Urinary bladder (tissue), 4 donors: ENCODE data around the gene SCLY. TPM values are rescaled to one million over a fixed set of nuclear protein-coding genes. Genes with fewer than 3 reads are reported as not detected.

ENCODE experiments used
- DNase-seq: peaks from one replicate; pipeline ENCODE4 v3.0.0-alpha.2; 2015; ENCODE audit errors: extremely low spot score
- H3K27ac ChIP-seq: one replicate; pipeline ENCODE4 v1.5.1; 2013; ENCODE audit warnings: low read depth, mild to moderate bottlenecking, moderate library complexity
- H3K36me3 ChIP-seq: one replicate; pipeline ENCODE4 v1.6.1; 2013; ENCODE audit warnings: mild to moderate bottlenecking, moderate library complexity; ENCODE audit not compliant: insufficient read depth
- H3K4me1 ChIP-seq: one replicate; pipeline ENCODE4 v1.6.1; 2013; ENCODE audit warnings: mild to moderate bottlenecking, moderate library complexity; ENCODE audit not compliant: insufficient read depth
- H3K4me3 ChIP-seq: one replicate; pipeline ENCODE4 v1.5.1; 2013; ENCODE audit warnings: low read depth, low read length
- WGBS: extraction: QIAGEN DNeasy Blood & Tissue Kit; methylation state at CpG from one replicate; pipeline ENCODE4 v1.1.7; 2013; 5-methylcytosine and 5-hydroxymethylcytosine counted together
- polyA plus RNA-seq: library from polyadenylated mRNA; stranded (reverse); fragments of 200-250 nt; gene quantifications from one replicate; pipeline ENCODE4 v1.2.3, GENCODE V29; 2013
- total RNA-seq: library from RNA; depleted of rRNA; stranded (reverse); fragments of >200 nt; gene quantifications from one replicate; pipeline ENCODE4 v1.2.3, GENCODE V29; 2014
- donor health status: healthy with polysubstance abuse.
- donor health status: healthy.

Gene SCLY
- total and polyA plus RNA-seq, 2 donors, result 13.6 to 15.1 TPM

DNA sequence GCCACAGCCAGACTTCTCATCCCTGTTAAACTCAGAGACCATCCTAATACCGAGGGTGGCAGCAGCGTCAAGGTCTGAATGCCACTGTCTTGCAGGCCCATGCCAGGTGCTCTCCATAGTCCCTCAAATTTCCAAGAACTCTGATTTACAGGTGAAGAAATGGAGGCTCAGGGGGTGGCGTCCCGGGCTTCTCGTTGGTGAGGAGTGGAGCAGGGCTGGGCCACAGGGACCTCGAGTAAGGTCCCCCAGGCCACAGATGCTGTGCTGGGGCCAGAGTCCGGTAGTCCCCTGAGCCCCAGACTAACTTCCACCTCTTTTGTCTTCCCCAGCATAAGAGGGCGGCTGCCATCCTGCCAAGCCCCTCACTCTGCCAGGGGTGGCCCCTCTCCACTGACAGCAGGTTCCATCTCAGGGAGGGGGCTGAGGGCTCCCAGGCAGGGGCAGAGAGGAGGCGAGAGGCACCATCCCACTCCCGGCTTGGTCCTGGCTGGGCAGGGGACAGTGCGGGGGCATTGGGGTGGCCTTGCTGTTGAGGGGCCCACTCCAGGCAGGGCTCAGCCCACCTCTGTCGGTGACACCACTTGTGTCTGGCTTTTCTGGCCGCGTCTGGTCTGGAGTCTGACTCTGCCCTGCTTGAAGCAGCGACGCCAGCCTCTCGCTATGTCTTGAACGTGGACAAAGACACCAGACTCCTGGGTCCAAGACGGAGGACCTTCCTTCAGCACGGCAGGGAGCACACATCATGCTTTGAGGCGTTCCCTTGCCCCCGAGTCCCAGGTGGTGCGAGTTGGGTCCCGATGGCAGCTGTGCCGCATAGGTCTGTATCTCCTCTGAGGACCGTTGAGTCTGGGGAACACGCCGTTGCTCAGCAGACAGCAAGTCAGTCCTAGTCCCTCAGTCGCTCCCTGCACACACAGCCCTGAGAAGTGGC, 61.8 kb downstream of the SCLY start:
- 85% methylated on average over 29 of the region's 29 CpGs for WGBS
- Histone ChIP-seq H3K4me3 (no peak overlapping the region), H3K4me1 (no peaks in the 10 kb centered on the region), H3K27ac (no peak overlapping the region), H3K36me3 (no peaks in the 10 kb centered on the region)
- no peak for DNase-seq

DNA sequence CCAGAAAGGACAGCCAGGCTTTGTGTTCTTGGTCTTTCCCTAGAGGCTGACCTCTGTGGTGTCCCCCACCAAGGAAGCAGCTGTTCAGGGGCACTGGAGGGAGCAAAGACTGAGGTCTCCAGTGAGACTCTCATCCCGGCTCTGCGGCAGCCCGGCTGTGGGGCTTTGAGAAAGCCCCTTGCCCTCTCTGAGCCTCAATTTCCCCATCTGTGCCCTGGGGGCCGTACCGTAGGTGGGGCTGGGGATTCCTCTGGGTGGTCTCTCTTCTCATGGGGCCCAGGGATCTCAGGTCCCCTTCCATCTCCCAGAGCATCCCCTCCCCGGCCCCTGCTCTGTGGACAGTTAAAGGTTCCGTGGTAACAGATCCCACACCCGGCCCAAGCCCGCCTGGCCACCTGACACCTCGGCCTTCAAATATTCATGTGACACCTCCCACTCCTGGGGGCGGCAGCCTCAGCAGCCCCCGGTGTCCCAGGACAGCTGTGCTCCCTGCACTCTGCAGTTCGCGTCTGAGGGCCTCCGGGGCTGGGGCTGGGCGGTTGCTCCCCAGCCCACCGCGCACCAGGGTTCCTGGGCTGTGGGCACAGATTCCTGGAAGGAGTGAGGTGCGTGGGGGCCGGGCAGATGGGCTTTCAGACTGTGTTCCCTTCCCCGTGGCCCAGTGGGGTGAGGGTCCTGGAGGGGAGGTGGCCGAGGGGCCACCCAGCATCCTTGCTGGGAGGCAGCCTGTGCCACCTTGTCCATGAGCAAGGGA, 62.6 kb downstream of the SCLY start:
- Histone ChIP-seq H3K4me3 (no peak overlapping the region), H3K4me1 (no peaks in the 10 kb centered on the region), H3K36me3 (no peaks in the 10 kb centered on the region), H3K27ac (no peak overlapping the region)
- no peak for DNase-seq
- WGBS, result 82% methylated on average over 22 of the region's 22 CpGs

DNA sequence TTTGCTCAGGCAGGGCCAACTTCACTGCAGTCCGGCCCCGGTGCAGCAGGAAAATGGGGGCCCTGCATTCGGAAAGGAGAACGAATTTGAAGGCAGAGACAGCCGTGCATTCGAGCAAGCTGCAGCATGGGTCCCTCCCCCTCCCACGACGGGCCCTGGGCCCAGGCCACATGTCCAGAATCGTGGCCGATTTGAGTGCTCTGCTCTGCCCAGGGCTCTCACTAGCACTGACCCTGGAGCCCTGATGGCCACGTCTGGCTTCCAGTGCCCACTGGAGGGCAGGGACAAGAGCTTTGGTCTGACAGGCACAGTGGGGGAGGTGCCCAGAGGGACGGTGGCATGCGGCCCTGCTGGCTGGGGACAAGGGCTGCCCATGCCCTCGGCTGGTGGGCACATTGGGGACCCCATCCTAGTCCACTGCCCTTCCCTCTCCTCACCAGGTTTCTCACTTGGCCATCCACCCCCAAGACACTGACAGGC, 63.2 kb downstream of the SCLY start:
- DNase-seq, result no peak
- WGBS, result 73% methylated on average over 14 of the region's 14 CpGs
- Histone ChIP-seq H3K27ac (no peak overlapping the region), H3K36me3 (no peaks in the 10 kb centered on the region), H3K4me3 (no peak overlapping the region), H3K4me1 (no peaks in the 10 kb centered on the region)

DNA sequence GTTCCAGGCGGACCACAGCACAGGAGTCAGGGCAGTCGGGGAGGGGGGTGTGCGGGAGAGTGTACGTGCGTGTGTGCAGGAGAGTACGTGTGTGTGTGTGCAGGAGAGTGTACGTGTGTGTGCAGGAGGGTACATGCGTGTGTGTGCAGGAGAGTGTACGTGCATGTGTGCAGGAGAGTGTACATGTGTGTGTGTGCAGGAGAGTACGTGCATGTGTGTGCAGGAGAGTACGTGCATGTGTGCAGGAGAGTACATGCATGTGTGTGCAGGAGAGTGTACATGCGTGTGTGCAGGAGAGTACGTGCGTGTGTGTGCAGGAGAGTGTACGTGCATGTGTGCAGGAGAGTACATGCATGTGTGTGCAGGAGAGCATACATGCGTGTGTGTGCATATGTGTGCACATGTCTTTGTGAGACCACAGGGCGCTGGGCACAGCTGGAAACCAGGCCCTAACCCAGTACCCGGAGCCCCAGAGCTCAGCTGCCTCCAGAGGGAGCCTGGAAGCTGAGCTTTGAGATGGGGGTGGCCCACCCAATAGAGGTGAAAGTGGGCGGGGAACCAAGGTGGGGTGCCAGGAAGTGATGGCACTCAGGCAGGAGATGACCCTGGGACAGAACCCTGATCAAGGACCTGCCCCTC, 63.8 kb downstream of the SCLY start:
- DNase-seq, result no peak
- WGBS, result 93% methylated on average over 19 of the region's 19 CpGs
- Histone ChIP-seq H3K27ac (no peak overlapping the region), H3K4me3 (no peak overlapping the region), H3K4me1 (no peaks in the 10 kb centered on the region), H3K36me3 (no peaks in the 10 kb centered on the region)

DNA sequence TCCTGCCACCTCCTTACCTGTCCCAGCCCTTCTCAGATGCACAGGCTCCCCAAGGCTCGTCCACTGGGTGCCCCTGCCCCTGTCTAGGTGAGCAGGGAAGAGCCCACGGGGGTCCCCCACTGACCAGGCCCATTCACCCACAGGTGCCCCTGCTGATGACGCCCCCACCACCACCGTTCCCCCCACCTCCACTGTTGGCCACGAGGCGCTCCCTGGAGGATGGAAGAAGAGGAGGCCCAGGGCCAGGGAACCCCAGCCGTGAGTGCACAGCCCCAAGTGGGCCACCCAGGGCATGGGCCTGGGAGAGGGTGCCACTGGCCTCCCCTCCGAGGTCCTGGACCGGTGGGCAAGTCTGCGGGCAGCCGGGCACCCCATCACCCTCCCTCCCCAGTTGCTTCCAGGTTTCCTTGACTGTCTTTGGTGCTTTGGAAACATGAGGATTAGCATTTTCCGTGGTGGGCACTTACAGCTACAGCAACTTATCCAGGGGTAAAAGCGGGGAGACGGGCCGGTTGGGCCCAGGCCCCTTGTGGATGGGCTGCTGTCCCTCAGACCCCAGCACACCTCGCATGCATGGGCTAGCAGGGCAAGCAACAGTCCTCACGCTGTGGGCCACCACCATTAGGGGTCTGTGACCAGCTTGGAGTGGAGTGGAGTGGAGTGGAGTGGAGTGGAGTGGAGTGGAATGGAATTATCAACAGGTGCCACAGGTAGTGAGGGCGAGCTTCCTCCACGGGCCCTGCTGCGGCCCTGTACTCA, 64.5 kb downstream of the SCLY start:
- no peaks in the 10 kb centered on the region for H3K36me3 ChIP-seq
- H3K4me1 ChIP-seq, result no peaks in the 10 kb centered on the region
- no peak for DNase-seq
- H3K27ac ChIP-seq, result no peak overlapping the region
- WGBS, result 90% methylated on average over 20 of the region's 20 CpGs
- H3K4me3 ChIP-seq, result no peak overlapping the region

DNA sequence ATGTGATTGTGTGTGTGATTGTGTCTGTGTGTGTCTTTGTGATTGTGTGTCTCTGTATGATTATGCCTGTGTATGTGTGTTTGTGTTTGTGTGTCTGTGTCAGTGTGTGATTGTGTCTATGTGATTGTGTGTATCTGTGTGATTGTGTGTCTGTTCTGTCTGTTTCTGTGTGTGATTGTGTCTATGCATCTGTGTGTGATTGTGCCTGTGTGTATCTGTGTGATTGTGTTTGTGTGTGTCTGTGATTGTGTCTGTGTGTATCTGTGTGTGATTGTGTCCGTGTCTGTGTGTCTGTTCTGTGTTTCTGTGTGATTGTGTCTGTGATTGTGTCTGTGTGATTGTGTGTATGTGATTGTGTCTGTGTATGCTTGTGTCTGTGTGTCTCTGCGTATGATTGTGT, 65.5 kb downstream of the SCLY start:
- no peak for DNase-seq
- Histone ChIP-seq H3K27ac (no peak overlapping the region), H3K36me3 (no peaks in the 10 kb centered on the region), H3K4me3 (no peak overlapping the region), H3K4me1 (no peaks in the 10 kb centered on the region)
- 95% methylated on average over 2 of the region's 2 CpGs for WGBS

DNA sequence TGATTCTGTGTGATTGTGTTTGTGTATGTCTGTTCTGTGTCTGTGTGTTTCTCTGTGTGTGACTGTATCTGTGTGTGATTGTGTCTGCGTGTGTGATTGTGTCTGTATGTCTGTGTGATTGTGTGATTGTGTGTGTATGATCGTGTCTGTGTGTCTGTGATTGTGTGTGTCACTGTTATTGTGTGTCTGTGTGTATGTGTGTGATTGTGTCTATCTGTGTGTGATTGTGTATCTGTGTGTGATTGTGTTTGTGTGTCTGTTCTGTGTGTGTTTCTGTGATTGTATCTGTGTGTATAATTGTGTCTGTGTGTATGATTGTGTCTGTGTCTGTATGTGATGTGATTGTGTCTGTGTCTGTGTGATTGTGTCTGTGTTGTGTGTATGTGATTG, 66.0 kb downstream of the SCLY start:
- H3K27ac ChIP-seq, result no peak overlapping the region
- DNase-seq, result no peak
- H3K4me3 ChIP-seq, result no peak overlapping the region
- WGBS, result 89% methylated on average over 2 of the region's 2 CpGs
- no peaks in the 10 kb centered on the region for H3K4me1 ChIP-seq
- no peaks in the 10 kb centered on the region for H3K36me3 ChIP-seq

DNA sequence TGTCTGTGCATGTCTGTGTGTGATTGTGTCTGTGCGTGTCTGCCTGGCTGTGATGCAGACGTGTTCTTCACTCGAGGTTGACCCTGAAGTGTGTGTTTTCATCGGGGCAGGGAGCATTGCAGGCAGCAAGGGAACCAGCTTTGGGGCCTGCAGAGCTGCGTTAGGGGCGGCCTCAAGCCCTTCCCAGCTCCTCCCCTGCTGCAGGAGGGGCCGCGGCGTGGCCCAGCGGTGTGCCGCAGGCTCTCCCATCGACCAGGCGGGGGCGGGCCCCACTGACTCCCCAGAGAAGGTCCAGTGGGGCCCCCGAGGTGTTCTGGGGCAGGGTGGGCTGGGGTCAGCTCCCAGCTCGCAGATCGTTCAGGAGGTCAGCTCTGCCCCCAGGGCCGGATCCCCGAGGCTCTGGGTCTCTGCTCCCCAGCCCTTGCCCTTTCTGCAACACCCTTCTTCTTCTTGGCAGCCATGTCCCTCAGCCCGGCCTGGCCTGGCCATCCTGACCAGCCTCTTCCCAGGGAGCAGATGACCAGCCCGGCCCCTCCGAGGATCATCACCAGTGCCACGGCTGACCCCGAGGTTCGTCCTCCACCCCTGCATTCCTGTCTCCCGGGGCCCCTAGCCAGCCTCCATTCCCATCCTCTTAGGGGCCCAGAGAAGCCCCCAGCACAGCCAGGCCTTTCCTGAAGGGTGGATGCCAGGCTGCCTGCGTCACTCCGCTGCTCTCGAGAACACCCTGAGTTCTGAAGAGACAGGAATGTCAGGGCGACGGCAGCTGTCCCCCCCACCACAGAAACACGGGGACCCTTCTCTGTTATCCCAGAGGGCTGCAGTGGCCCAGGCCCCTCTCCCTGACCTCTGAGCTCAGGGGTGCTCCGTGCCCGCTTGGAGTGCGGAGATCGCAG, 66.6 kb downstream of the SCLY start:
- Histone ChIP-seq H3K4me3 (peak overlapping the region; percentile 8), H3K36me3 (no peaks in the 10 kb centered on the region), H3K27ac (no peak overlapping the region), H3K4me1 (no peaks in the 10 kb centered on the region)
- DNase-seq, result no peak
- WGBS, result 43% methylated on average over 36 of the region's 36 CpGs

DNA sequence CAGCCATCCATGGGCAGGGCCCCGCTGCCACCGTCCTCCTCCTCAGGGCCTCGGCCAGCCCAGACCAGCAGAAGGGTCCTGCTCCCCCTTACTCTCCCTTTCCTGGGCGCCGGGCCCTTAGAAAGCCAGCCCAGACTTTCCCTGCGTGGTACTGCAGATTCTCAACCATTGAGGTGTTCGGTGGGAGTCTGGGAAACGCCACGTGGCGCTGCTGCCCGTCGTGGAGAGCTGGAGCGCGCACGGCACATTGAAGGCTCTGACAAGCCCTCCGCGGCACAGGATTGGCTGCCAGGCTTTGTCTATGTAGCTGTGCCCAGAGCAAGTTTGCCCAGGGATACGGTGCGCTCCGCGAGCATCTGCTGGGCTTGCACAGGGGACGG, 67.2 kb downstream of the SCLY start:
- Histone ChIP-seq H3K36me3 (no peaks in the 10 kb centered on the region), H3K4me3 (no peak overlapping the region), H3K4me1 (no peaks in the 10 kb centered on the region), H3K27ac (no peak overlapping the region)
- no peak for DNase-seq
- whole genome bisulfite sequencing, result 91% methylated on average over 22 of the region's 22 CpGs

DNA sequence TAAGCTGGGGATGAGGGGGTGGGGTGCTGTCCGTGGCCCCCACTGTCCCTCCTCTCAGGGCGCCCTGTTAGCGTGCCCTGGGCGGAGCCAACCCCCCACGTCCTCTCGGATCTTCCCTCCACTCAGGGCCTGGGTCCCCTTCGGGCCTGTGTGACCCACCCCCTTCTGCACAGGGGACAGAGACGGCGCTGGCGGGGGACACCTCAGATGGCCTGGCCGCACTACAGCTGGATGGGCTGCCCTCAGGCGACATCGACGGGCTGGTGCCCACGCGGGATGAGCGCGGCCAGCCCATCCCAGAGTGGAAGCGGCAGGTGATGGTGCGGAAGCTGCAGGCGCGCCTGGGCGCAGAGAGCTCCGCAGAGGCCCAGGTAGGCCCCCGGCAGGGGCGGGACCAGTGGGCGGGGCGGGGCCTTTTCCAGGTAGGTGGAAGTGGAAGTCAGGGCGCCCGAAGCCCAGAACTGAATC, 67.8 kb downstream of the SCLY start:
- Histone ChIP-seq H3K27ac (no peak overlapping the region), H3K4me3 (no peak overlapping the region), H3K4me1 (no peaks in the 10 kb centered on the region), H3K36me3 (no peaks in the 10 kb centered on the region)
- DNase-seq, result no peak
- 81% methylated on average over 30 of the region's 30 CpGs for WGBS

DNA sequence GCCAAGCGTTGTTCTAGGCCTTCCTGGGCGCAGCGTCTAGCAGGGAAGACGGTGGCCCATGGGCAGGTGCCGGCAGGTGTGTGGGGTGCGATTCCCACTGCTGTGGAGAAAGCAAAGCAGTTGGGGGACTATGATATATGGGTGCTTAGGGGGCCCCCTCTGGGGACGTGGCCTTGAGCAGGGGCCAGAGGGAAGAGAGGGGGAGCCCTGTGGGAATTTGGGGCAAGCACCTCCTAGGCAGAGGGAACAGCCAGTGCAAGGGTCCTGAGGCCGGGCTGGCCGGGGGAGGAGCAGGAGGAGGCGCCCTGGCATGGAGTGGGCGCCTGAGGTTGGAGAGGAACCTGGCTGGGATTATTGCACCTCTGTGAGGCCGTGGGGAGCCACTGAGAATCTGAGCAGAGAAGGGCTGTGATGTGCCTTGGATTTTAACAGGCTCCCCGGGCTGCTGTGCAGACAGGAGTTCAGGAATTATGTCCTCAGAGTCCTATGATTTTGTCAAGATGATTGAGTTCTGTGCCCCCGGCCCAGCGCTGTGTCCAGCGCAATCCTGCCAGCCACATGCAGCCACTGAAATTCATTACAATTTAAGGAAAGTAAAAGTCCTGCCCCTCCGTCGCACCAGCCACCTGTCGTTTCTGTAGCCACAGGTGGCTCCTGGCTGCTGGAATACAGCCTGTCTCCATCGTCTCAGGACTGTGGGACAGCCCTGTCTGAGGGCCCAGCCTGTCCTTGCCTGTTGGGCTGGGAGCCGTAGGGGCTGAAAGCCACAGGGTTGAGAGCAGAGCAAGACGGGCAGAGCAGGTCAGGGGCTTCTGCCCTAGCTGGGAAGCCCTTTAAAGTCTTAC, 68.6 kb downstream of the SCLY start:
- DNase-seq, result no peak
- Histone ChIP-seq H3K4me3 (no peak overlapping the region), H3K27ac (no peak overlapping the region), H3K36me3 (no peaks in the 10 kb centered on the region), H3K4me1 (no peaks in the 10 kb centered on the region)
- 91% methylated on average over 22 of the region's 22 CpGs for WGBS
